Measurements from ENCODE around the gene UNC93A. TPM values are rescaled to one million over a fixed set of nuclear protein-coding genes. Genes with fewer than 3 reads are reported as not detected.

UNC93A gene
- total and polyA plus RNA-seq, 2 donors (not counting 1 experiment from before 2014, with no cell fraction given): not detected

DNA sequence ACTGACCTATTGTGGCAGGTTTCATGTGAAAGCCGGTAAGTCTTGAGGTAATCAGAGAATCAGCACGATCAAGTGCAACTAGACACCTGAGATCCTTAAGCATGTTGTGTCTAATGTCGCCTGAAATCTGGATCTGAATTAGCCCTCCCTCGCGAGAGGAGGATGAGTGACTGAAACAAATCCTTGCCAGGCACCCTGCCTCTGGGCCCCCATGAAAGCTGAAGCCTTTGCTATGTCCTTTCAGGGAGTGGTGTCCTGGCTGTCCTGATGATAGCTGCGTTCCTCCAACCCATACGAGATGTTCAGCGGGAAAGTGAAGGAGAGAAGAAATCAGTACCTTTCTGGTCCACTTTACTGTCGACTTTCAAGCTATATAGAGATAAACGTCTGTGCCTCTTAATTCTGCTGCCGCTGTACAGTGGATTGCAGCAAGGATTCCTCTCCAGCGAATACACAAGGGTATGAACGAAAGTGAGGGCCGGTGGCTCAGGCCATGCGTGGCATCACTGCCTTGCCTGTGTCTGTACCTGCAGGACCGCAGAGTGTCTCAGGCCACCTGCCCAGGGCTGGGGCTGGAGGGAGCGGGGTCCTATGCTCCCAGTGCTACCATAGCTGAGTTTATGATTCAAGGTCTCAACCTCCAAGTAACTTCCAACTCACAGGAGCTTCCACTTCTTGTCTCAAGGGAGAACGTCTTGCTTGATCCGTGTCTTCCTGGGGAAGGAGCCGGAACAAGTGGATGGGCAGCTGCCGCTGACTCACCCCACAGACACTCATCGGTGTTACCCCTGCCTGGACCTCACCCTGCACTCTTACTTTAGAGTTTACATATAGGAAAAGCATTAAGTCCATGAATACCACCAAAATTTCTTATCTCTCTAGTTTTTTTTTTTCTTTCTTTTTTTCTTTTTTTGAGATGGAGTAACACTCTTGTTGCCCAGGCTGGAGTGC, 12.8 kb downstream of the UNC93A start:
- no peaks in the 10 kb centered on the region for H3K4me1 Mint-ChIP-seq
- H3K27ac ChIP-seq (ENCODE audit: low read length in 2 of 2): no peak overlapping the region
- H3K4me3 Mint-ChIP-seq: no peak overlapping the region
- 90% methylated on average over 18 of the region's 22 CpGs for WGBS (ENCODE audit: insufficient coverage)
- H3K79me2 ChIP-seq (ENCODE audit: control insufficient read depth, insufficient read depth, low read length): no peaks in the 10 kb centered on the region
- no peak for DNase-seq
- ChIA-PET CTCF (no interaction called here), POLR2A (no interaction called here)
- H3K9me3 ChIP-seq (ENCODE audit: control extremely low read depth in 1 of 3, control insufficient read depth in 2 of 3, insufficient read depth in 1 of 3, low read length in 2 of 3): peaks cover 0 to 4% (median 0%) of the 10 kb centered on the region in 3 donors
- no peak for ATAC-seq (ENCODE audit: low read depth)
- H3K4me1 ChIP-seq (ENCODE audit: control insufficient read depth in 2 of 2, insufficient read depth in 2 of 2, low read length in 2 of 2): no peaks in the 10 kb centered on the region
- H3K27ac Mint-ChIP-seq: no peak overlapping the region
- intact Hi-C loops (cut with micrococcal nuclease): no loop called here
- H3K27me3 ChIP-seq (replicated peaks in 1 of 4; ENCODE audit: control extremely low read depth in 1 of 4, control insufficient read depth in 3 of 4, insufficient read depth in 4 of 4, low read length in 3 of 4): peaks cover 0 to 8% (median 1%) of the 10 kb centered on the region in 4 experiments
- no peak overlapping the region for H3K4me3 ChIP-seq (ENCODE audit: control extremely low read depth in 1 of 5, extremely low read depth in 1 of 5, insufficient read depth in 1 of 5, low read depth in 2 of 5, low read length in 4 of 5)
- H2AFZ ChIP-seq (ENCODE audit: insufficient read depth, low read depth, low read length, poor library complexity, severe bottlenecking): no peak overlapping the region
- H3K27me3 Mint-ChIP-seq: peaks cover 34% of the 10 kb centered on the region
- H3K9ac ChIP-seq (ENCODE audit: low read length): no peak overlapping the region
- no peaks in the 10 kb centered on the region for H3K36me3 ChIP-seq (replicated peaks in 1 of 2; ENCODE audit: control extremely low read depth in 1 of 2, control insufficient read depth in 1 of 2, extremely low read depth in 1 of 2, insufficient read depth in 2 of 2, low read length in 1 of 2)
- H3K9me3 Mint-ChIP-seq (ENCODE audit: insufficient read depth): no peaks in the 10 kb centered on the region
- H3K4me2 ChIP-seq (replicated peaks; ENCODE audit: low read depth, low read length, poor library complexity, severe bottlenecking): no peak overlapping the region
- no peaks in the 10 kb centered on the region for H4K20me1 ChIP-seq (ENCODE audit: control insufficient read depth, insufficient read depth, low read length, poor library complexity, severe bottlenecking)
- TF ChIP-seq CTCF (IDR thresholded peaks at IDR 0.05) (no peak), EZH2 (IDR thresholded peaks at IDR 0.05; ENCODE audit: borderline replicate concordance, insufficient read depth, low read depth, low read length, poor library complexity, severe bottlenecking) (no peak)

DNA sequence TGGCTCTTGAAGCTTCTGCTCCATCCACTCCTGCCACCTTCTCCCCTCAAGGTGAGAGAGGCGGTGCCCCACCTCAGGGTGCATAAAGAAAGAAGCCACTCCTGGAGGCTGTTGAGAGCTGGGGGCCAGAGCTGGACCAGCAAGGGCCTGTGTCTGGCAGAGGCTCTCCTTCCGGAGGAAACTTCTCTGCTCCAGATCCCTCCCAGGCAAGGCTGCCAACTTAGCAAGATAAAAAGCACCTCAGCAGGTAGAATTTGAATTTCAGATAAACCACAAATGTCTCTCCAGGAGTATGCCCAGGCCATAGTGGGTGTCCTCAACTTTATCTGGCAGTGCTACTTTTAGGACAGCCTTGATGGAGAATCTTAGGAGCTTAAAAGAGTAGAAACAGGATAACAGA, 13.8 kb downstream of the UNC93A start:
- DNase-seq: no peak
- peaks cover 31% of the 10 kb centered on the region for H3K27me3 Mint-ChIP-seq
- ChIA-PET CTCF (no interaction called here), POLR2A (no interaction called here)
- Histone ChIP-seq H3K9me3 (ENCODE audit: control extremely low read depth in 1 of 3, control insufficient read depth in 2 of 3, insufficient read depth in 1 of 3, low read length in 2 of 3) (no peaks in the 10 kb centered on the region), H2AFZ (ENCODE audit: insufficient read depth, low read depth, low read length, poor library complexity, severe bottlenecking) (no peak overlapping the region), H3K4me2 (replicated peaks; ENCODE audit: low read depth, low read length, poor library complexity, severe bottlenecking) (no peak overlapping the region), H3K79me2 (ENCODE audit: control insufficient read depth, insufficient read depth, low read length) (no peaks in the 10 kb centered on the region), H3K9ac (ENCODE audit: low read length) (no peak overlapping the region), H3K4me3 (ENCODE audit: control extremely low read depth in 1 of 5, extremely low read depth in 1 of 5, insufficient read depth in 1 of 5, low read depth in 2 of 5, low read length in 4 of 5) (no peak overlapping the region), H3K4me1 (ENCODE audit: control insufficient read depth in 2 of 2, insufficient read depth in 2 of 2, low read length in 2 of 2) (no peaks in the 10 kb centered on the region), H3K27me3 (replicated peaks in 1 of 4; ENCODE audit: control extremely low read depth in 1 of 4, control insufficient read depth in 3 of 4, insufficient read depth in 4 of 4, low read length in 3 of 4) (peaks cover 0 to 5% (median 1%) of the 10 kb centered on the region in 4 experiments), H4K20me1 (ENCODE audit: control insufficient read depth, insufficient read depth, low read length, poor library complexity, severe bottlenecking) (no peaks in the 10 kb centered on the region), H3K36me3 (replicated peaks in 1 of 2; ENCODE audit: control extremely low read depth in 1 of 2, control insufficient read depth in 1 of 2, extremely low read depth in 1 of 2, insufficient read depth in 2 of 2, low read length in 1 of 2) (no peaks in the 10 kb centered on the region), H3K27ac (ENCODE audit: low read length in 2 of 2) (no peak overlapping the region)
- H3K4me1 Mint-ChIP-seq: no peaks in the 10 kb centered on the region
- no peak overlapping the region for H3K27ac Mint-ChIP-seq
- no peak for ATAC-seq (ENCODE audit: low read depth)
- H3K4me3 Mint-ChIP-seq: no peak overlapping the region
- no peak for TF ChIP-seq EZH2 (IDR thresholded peaks at IDR 0.05; ENCODE audit: borderline replicate concordance, insufficient read depth, low read depth, low read length, poor library complexity, severe bottlenecking)
- TF ChIP-seq CTCF (IDR thresholded peaks at IDR 0.05): no peak
- intact Hi-C loops (cut with micrococcal nuclease): no loop called here
- WGBS (ENCODE audit: insufficient coverage): 91% methylated on average over 2 of the region's 2 CpGs
- H3K9me3 Mint-ChIP-seq (ENCODE audit: insufficient read depth): no peaks in the 10 kb centered on the region

All from B cell (primary cell).